ENCODE data around the gene GNAS. TPM values are rescaled to one million over a fixed set of nuclear protein-coding genes. Genes with fewer than 3 reads are reported as not detected.
A peak's percentile ranks its signal among the peaks of the same experiment; 100 is the strongest.

GNAS gene
- total RNA-seq, 2 experiments from 2014 or later = 912 to 952 TPM

DNA sequence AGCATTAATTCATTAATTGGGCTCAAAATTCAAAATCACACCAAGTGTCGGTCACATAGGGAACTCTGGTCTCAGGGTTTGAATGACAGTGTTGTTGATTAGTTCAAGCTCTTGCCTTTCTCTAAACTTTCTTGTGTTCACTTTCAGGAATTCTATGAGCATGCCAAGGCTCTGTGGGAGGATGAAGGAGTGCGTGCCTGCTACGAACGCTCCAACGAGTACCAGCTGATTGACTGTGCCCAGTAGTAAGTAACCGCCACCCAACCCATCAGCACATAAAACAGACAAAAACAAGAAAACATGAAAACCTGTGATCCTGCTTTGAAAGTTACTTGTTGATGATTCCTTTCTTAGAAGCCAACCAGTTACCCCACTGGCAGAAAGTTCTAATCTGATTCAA is 52.7 kb downstream of the GNAS start:
- Mint-ChIP-seq H3K36me3 (ENCODE audit: low read depth) (peaks cover 79% of the 10 kb centered on the region), H3K4me1 (ENCODE audit: low read depth) (peaks cover 69% of the 10 kb centered on the region), H3K4me3 (no peak overlapping the region)

GRCh38 chr20:58906111-58906510 is 53.6 kb downstream of the GNAS start:
- ChIA-PET POLR2A (no interaction called here), CTCF (no interaction called here)
- Mint-ChIP-seq H3K27ac (peak overlapping the region; percentile 4), H3K9me3 (ENCODE audit: insufficient read depth) (no peaks in the 10 kb centered on the region), H3K4me1 (ENCODE audit: low read depth) (peaks cover 74% of the 10 kb centered on the region), H3K4me3 (no peak overlapping the region), H3K27me3 (ENCODE audit: low read depth) (no peaks in the 10 kb centered on the region), H3K36me3 (ENCODE audit: low read depth) (peaks cover 81% of the 10 kb centered on the region)
- ATAC-seq (no peak), DNase-seq (no peak)

More for the DNA sequence above, 52.7 kb downstream of the GNAS start:
- no peaks in the 10 kb centered on the region for H3K9me3 Mint-ChIP-seq (ENCODE audit: insufficient read depth)
- peak overlapping the region; percentile 6 for H3K27ac Mint-ChIP-seq
- H3K27me3 Mint-ChIP-seq (ENCODE audit: low read depth) = no peaks in the 10 kb centered on the region
- ChIA-PET POLR2A (no interaction called here), CTCF (no interaction called here)
- DNase-seq (no peak), ATAC-seq (no peak)

DNA sequence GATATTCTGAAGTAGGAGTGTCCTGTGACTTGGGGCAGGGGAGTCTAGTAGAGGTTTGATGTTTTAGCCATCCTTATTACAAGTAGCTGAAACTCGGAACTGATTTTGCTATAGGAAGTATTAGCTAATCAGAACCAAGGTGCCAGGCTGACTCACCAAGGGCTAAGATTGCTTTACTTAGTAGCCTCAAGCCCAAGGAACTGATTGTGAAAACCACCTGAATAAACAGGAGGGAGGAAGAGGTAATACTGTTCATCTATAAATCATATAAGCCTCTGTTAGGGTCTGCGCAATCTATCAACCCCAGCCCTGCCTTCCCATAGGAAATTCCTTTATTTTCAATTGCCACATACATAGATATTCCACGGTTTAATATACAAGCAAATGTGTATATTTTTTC is 54.4 kb downstream of the GNAS start:
- H3K4me3 Mint-ChIP-seq = peak overlapping the region; percentile 78
- DNase-seq = no peak
- H3K36me3 Mint-ChIP-seq (ENCODE audit: low read depth) = peaks cover 87% of the 10 kb centered on the region
- peaks cover 80% of the 10 kb centered on the region for H3K4me1 Mint-ChIP-seq (ENCODE audit: low read depth)
- H3K27me3 Mint-ChIP-seq (ENCODE audit: low read depth) = no peaks in the 10 kb centered on the region
- CTCF ChIA-PET = interaction anchor here (0.8 to 1.5 kb wide), 2 partner anchors 10 to 37 kb away, joined by 3 to 7 read pairs; no protein-coding TSS in a partner anchor
- H3K27ac Mint-ChIP-seq = peak overlapping the region; percentile 92
- POLR2A ChIA-PET = interaction anchor here (0.6 kb wide), 1 partner anchor 18 kb away, joined by 3 read pairs; no protein-coding TSS in a partner anchor
- ATAC-seq = no peak
- H3K9me3 Mint-ChIP-seq (ENCODE audit: insufficient read depth) = no peaks in the 10 kb centered on the region

DNA sequence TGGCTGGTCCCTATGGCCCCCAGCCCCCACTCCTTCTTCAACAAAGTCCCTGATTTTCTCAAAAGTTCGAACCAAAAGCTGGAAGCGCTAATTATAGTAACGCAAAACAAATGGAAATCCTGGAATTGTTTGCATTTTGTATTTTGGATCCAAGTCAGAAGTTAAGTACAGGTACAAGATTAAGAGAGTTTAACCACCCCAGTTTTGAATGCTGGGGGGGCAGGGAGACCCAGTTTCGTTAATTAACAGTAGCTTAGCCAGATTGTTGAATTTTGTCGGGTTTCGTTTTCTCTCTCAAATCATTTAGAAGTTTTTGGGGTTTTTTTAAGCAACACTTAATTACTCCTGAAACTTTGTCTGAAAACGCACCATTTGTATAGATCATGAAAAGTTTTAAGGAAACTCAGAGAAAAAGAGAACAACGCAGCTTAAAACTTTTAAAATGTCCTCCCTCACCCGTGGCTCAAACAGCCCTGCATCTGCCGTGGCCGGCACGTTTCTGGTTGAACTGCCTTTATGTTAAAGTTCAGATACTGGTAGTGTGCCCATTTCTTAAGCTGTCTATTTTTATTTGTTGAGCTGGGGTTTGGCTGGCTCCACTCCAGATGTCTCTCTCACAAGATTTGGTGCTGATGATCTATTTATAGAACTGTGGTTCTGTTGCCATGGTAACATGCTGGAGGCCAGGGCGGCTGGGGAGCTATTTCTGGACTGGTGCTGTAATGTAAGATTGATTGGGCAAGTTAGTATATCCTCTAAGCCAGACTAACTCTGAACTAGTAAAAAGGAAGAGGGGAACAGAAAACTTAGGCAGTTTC is 55.0 kb downstream of the GNAS start:
- Mint-ChIP-seq H3K27ac (peak overlapping the region; percentile 92), H3K4me1 (ENCODE audit: low read depth) (peaks cover 83% of the 10 kb centered on the region), H3K27me3 (ENCODE audit: low read depth) (no peaks in the 10 kb centered on the region), H3K36me3 (ENCODE audit: low read depth) (peaks cover 88% of the 10 kb centered on the region), H3K4me3 (peak overlapping the region; percentile 78), H3K9me3 (ENCODE audit: insufficient read depth) (no peaks in the 10 kb centered on the region)
- ATAC-seq (peak; percentile 87), DNase-seq (peak; percentile 82)
- ChIA-PET CTCF (interaction anchor here (0.8 to 1.5 kb wide), 3 partner anchors 11 to 673 kb away, joined by 3 to 7 read pairs (median 3); no protein-coding TSS in a partner anchor), POLR2A (interaction anchor here (0.6 to 1.4 kb wide), 3 partner anchors 16 to 125 kb away, joined by 3 to 4 read pairs (median 4); partner anchors contain the start of gene ATP5F1E)

DNA sequence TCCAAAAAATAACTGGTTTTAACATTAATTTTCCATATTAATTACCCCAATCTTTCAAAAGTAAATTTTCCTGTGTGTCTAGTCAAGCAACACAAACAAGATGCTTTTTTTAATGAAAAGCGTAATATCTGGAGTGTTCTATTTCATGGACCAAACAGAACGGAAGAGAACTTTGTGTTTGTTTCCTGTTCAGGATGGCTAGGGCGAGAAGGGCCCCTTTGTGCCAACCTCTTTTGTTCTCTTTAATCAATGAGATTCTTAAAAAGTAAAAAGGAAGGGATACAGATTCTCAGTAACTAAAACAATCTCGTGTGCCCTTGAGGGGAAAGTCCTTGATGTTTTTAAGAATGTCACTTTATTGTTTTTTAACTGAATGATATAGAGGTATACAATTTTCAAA is 55.7 kb downstream of the GNAS start:
- Mint-ChIP-seq H3K36me3 (ENCODE audit: low read depth) (peaks cover 86% of the 10 kb centered on the region), H3K27ac (peak overlapping the region; percentile 92), H3K4me3 (peak overlapping the region; percentile 78), H3K4me1 (ENCODE audit: low read depth) (peaks cover 79% of the 10 kb centered on the region), H3K9me3 (ENCODE audit: insufficient read depth) (no peaks in the 10 kb centered on the region), H3K27me3 (ENCODE audit: low read depth) (no peaks in the 10 kb centered on the region)
- ChIA-PET POLR2A (interaction anchor here (0.6 to 1.4 kb wide), 3 partner anchors 17 to 368 kb away, joined by 3 to 4 read pairs (median 4); partner anchors contain the start of gene ATP5F1E), CTCF (interaction anchor here (1.5 kb wide), 1 partner anchor 11 kb away, joined by 7 read pairs; no protein-coding TSS in a partner anchor)
- DNase-seq (no peak), ATAC-seq (no peak)

- H3K27ac Mint-ChIP-seq = no peak overlapping the region
- ChIA-PET CTCF (no interaction called here), POLR2A (no interaction called here)
Observed at GRCh38 chr20:58908941-58909340, 56.4 kb downstream of the GNAS start.

DNA sequence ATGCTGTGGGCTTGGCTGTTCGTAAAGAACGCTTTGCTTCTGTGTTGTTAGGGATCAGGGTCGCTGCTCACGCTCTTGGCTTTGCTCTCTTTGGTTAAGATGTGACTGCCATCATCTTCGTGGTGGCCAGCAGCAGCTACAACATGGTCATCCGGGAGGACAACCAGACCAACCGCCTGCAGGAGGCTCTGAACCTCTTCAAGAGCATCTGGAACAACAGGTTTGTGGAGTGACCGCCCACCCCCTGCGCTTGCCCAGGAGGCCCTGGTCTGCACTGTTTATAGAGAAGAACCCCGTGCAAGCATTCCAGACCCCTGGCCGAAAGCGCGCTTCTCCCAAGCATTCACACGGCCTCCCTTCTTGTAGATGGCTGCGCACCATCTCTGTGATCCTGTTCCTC is 57.1 kb downstream of the GNAS start:
- Mint-ChIP-seq H3K27ac (no peak overlapping the region), H3K27me3 (ENCODE audit: low read depth) (no peaks in the 10 kb centered on the region), H3K4me3 (no peak overlapping the region)

More at GRCh38 chr20:58908941-58909340, 56.4 kb downstream of the GNAS start:
- no peak for DNase-seq
- Mint-ChIP-seq H3K4me3 (no peak overlapping the region), H3K27me3 (ENCODE audit: low read depth) (no peaks in the 10 kb centered on the region), H3K9me3 (ENCODE audit: insufficient read depth) (no peaks in the 10 kb centered on the region), H3K4me1 (ENCODE audit: low read depth) (peaks cover 73% of the 10 kb centered on the region), H3K36me3 (ENCODE audit: low read depth) (peaks cover 79% of the 10 kb centered on the region)
- ATAC-seq = no peak

DNA sequence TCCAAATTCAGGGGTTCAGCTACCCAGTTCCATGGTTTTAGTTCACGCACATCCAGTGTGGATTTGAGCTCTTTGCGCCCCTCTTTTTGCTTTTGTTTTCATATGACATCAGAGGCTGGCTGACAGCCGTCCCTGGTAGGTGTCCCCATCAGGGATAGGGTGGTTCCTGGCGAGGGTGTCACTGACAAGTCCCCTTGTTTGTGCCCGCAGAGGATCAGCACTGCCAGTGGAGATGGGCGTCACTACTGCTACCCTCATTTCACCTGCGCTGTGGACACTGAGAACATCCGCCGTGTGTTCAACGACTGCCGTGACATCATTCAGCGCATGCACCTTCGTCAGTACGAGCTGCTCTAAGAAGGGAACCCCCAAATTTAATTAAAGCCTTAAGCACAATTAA is 58.0 kb downstream of the GNAS start:
- Mint-ChIP-seq H3K27me3 (ENCODE audit: low read depth) (no peaks in the 10 kb centered on the region), H3K9me3 (ENCODE audit: insufficient read depth) (no peaks in the 10 kb centered on the region), H3K27ac (no peak overlapping the region), H3K36me3 (ENCODE audit: low read depth) (peaks cover 66% of the 10 kb centered on the region), H3K4me3 (no peak overlapping the region), H3K4me1 (ENCODE audit: low read depth) (peaks cover 67% of the 10 kb centered on the region)
- ChIA-PET CTCF (no interaction called here), POLR2A (no interaction called here)
- no peak for ATAC-seq
- DNase-seq = no peak

More for the DNA sequence above, 57.1 kb downstream of the GNAS start:
- H3K4me1 Mint-ChIP-seq (ENCODE audit: low read depth) = peaks cover 73% of the 10 kb centered on the region
- CTCF ChIA-PET = no interaction called here
- H3K9me3 Mint-ChIP-seq (ENCODE audit: insufficient read depth) = no peaks in the 10 kb centered on the region
- peaks cover 74% of the 10 kb centered on the region for H3K36me3 Mint-ChIP-seq (ENCODE audit: low read depth)
- ATAC-seq (no peak), DNase-seq (no peak)
- POLR2A ChIA-PET = no interaction called here

DNA sequence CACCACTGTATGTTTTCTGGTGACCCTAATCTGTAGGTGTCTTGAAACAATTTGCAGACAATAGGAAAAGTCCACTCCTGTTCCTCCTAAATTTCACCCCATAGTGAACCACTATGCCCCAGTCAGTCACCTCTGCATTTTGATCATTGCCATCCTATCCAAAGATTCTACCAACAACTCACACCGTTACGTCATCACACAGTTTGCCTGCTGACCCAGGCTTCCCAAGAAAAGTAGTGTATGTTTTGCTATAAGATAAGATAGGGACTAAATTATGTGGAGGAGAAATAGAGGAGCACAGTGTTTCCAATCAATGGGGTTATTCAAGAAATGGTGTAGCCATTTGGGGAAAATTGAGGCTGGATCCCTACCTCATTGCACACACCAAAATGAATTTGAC is 58.8 kb downstream of the GNAS start:
- Mint-ChIP-seq H3K4me1 (ENCODE audit: low read depth) (peaks cover 61% of the 10 kb centered on the region), H3K27me3 (ENCODE audit: low read depth) (no peaks in the 10 kb centered on the region), H3K4me3 (no peak overlapping the region), H3K27ac (no peak overlapping the region), H3K36me3 (ENCODE audit: low read depth) (peaks cover 60% of the 10 kb centered on the region), H3K9me3 (ENCODE audit: insufficient read depth) (no peaks in the 10 kb centered on the region)
- DNase-seq (no peak), ATAC-seq (no peak)
- ChIA-PET POLR2A (no interaction called here), CTCF (no interaction called here)

DNA sequence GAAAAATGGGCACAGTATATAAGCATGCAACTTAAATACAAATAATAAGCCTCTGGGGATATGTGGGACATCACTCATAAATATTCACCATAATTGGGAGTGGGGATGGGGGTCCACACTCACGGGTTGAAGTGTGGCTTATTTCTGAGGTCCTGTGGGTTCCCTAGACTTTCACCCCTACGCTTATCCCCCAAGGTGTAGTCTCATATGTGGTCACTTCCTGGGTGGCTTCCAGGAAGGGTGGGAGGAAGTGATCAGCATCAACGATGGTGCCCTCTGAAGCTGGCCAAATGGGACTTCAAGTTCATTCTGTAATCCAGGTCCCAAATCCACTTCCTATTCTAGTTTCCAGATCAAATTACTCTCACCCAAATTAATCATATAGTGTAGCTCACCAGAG is 59.5 kb downstream of the GNAS start:
- Mint-ChIP-seq H3K4me1 (ENCODE audit: low read depth) (peaks cover 55% of the 10 kb centered on the region), H3K27me3 (ENCODE audit: low read depth) (no peaks in the 10 kb centered on the region), H3K4me3 (no peak overlapping the region), H3K9me3 (ENCODE audit: insufficient read depth) (no peaks in the 10 kb centered on the region), H3K27ac (peak overlapping the region; percentile 13), H3K36me3 (ENCODE audit: low read depth) (peaks cover 56% of the 10 kb centered on the region)
- ChIA-PET CTCF (no interaction called here), POLR2A (interaction anchor here (1.0 kb wide), 1 partner anchor 23 kb away, joined by 3 read pairs; no protein-coding TSS in a partner anchor)
- ATAC-seq (no peak), DNase-seq (no peak)

DNA sequence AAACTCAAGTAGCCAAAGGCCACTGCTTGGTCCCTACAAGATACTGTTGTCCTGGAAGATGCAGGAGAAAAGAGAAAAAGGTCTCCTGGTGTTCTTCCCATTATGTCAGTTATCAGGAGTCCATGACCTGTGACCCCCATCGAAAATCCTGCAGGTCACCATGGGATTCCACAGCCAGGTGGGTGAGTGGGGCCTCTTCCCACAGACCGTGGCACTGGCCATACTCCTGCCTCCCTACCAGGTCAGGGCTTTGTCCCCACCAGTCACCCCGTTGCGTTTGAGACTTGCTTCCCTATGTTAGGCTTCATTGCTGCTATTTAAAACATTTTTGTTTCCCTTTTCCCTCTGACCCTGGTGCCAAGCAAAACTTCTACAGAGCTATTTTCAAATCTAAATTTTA is 60.6 kb downstream of the GNAS start:
- DNase-seq (peak; percentile 17), ATAC-seq (no peak)
- ChIA-PET POLR2A (no interaction called here), CTCF (no interaction called here)
- Mint-ChIP-seq H3K27me3 (ENCODE audit: low read depth) (peaks cover 2% of the 10 kb centered on the region), H3K4me1 (ENCODE audit: low read depth) (peaks cover 44% of the 10 kb centered on the region), H3K9me3 (ENCODE audit: insufficient read depth) (no peaks in the 10 kb centered on the region), H3K4me3 (no peak overlapping the region), H3K27ac (no peak overlapping the region), H3K36me3 (ENCODE audit: low read depth) (peaks cover 45% of the 10 kb centered on the region)

DNA sequence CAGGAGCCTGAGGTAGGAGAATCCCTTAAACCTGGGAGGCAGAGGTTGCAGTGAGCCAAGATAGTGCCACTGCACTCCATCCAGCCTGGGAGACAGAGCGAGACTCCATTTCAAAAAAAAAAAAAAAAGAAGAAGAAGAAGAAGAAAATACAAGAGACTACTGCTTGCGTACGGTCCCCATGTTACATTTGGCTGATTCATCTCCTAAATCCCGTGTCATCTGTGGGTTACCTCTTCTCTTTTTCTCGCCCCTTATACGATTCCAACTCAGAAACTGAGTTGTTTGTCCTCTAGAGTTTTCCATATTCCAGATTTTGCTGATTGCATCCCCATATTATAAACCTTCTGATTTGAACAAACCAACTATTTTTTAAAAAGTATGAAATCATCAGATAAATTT is 66.1 kb downstream of the GNAS start:
- ATAC-seq (no peak), DNase-seq (no peak)

More for the DNA sequence above, 66.1 kb downstream of the GNAS start:
- ChIA-PET CTCF (no interaction called here), POLR2A (no interaction called here)
- Mint-ChIP-seq H3K4me1 (ENCODE audit: low read depth) (no peaks in the 10 kb centered on the region), H3K4me3 (no peak overlapping the region), H3K27ac (no peak overlapping the region), H3K9me3 (ENCODE audit: insufficient read depth) (no peaks in the 10 kb centered on the region), H3K27me3 (ENCODE audit: low read depth) (peaks cover 23% of the 10 kb centered on the region), H3K36me3 (ENCODE audit: low read depth) (no peaks in the 10 kb centered on the region)
